AG04450 (cell line): ENCODE measurements around the gene BNIP5. TPM values are rescaled to one million over a fixed set of nuclear protein-coding genes. Genes with fewer than 3 reads are reported as not detected.

Source experiments
- CTCF ChIA-PET: fragments of 300-600, 350-600 bp; formaldehyde crosslinking; extraction: SDS; loops from one replicate; lab custom pipeline; 2022; ENCODE audit warnings: antibody characterized with exemption, inconsistent platforms; lab: Charles Lee
- POLR2A ChIA-PET: fragments of 350-600 bp; formaldehyde crosslinking; extraction: SDS; loops from one replicate; lab custom pipeline; 2021; ENCODE audit warnings: antibody characterized with exemption, inconsistent platforms; lab: Yijun Ruan, JAX
- DNase-seq: peaks from one replicate; pipeline ENCODE4 v3.0.0-alpha.2; 2011; ENCODE audit warnings: low read depth, low spot score
- H3K27ac ChIP-seq: one replicate; pipeline ENCODE4 v1.5.1; 2012; ENCODE audit warnings: low read depth, low read length, control low read depth
- H3K27me3 ChIP-seq: one replicate; pipeline ENCODE4 v1.6.0; 2012; ENCODE audit warnings: low read length; ENCODE audit not compliant: control insufficient read depth, insufficient read depth
- H3K4me3 ChIP-seq: 2 replicates; pipeline ENCODE4 v1.5.1; 2011; ENCODE audit warnings: mild to moderate bottlenecking, low read depth, low read length, control low read depth
- H3K9me3 ChIP-seq: 2 replicates; pipeline ENCODE4 v1.5.1; 2012; ENCODE audit warnings: low read length; ENCODE audit not compliant: control insufficient read depth, insufficient read depth
- polyA plus RNA-seq: library from polyadenylated mRNA; depleted of rRNA; stranded (reverse); fragments of >200 nt; gene quantifications from 2 replicates; pipeline ENCODE4 v1.2.3, GENCODE V29; 2011
- TF ChIP-seq, protein P1 (sequence below): IDR thresholded peaks from 2 replicates; pipeline ENCODE4 v1.5.1; 2011; ENCODE audit warnings: low read depth, low read length, control low read depth, inconsistent platforms

Gene BNIP5
- polyA plus RNA-seq, 1 experiment = not detected

DNA sequence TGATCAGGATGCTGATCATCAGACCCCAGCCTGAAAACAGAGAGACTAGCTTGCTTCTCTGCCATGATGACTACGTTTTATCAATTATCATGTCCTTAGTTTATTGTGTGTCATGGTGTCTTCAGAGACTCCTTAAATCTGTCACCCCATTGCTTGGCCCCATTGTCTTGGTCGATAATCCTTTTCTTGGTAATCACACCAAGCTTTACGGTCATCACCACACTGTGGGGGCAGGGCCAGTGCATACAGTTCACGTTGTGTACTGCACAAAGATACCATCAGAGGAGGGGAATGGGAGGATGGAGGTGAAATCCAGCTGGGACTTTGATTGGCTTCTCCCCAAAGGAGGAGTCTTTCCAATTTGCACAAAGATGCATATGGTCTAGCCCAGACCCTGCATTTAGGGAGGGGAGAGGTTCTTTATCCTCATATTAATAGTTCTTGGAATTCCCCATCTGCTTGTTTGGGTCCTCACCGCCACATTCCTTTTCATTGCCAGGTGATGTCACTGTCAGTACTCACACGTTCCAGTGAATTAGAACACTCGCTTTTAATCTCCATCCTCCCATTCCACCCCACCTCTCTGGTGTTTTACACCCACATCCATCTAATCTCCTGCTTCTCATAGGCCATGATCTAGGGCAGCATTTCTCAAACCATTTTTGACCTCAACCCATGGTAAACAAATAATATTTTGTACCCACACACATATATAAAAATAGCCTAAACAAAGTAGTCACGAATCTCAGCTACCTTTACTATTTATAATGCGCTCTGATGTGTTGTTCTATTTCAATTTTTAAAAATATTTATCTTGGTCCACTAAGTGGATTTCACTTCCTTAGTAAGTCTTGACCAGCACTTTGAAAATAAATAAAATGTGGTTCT, 45.1 kb upstream of the BNIP5 start:
- DNase-seq = no peak

DNA sequence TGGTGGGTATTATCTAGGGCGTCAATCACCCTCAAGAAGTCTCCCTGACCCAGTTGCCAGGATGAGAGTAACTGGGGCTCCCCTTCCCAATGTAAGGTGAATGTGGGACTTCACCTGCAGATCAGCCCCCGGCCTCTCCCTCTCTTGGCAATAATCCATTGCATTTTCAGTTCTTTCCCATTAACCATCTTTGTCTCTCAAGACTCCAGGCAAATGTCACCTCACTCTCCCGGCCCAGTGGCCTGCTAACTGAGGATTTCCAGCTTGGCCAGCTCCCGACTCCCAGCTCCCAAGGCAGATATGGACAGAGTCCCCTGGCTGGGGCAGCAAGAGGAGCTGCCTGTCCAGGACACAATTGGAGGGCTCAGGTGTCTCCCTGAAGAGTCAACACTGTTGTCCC, 43.5 kb upstream of the BNIP5 start:
- peaks cover 33% of the 10 kb centered on the region for H3K27me3 ChIP-seq
- TF ChIP-seq, protein P1, sequence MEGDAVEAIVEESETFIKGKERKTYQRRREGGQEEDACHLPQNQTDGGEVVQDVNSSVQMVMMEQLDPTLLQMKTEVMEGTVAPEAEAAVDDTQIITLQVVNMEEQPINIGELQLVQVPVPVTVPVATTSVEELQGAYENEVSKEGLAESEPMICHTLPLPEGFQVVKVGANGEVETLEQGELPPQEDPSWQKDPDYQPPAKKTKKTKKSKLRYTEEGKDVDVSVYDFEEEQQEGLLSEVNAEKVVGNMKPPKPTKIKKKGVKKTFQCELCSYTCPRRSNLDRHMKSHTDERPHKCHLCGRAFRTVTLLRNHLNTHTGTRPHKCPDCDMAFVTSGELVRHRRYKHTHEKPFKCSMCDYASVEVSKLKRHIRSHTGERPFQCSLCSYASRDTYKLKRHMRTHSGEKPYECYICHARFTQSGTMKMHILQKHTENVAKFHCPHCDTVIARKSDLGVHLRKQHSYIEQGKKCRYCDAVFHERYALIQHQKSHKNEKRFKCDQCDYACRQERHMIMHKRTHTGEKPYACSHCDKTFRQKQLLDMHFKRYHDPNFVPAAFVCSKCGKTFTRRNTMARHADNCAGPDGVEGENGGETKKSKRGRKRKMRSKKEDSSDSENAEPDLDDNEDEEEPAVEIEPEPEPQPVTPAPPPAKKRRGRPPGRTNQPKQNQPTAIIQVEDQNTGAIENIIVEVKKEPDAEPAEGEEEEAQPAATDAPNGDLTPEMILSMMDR = no peak
- ChIA-PET CTCF (no interaction called here), POLR2A (no interaction called here)
- no peak for DNase-seq
- H3K4me3 ChIP-seq = no peak overlapping the region
- no peaks in the 10 kb centered on the region for H3K9me3 ChIP-seq
- H3K27ac ChIP-seq = no peak overlapping the region

More for the DNA sequence above, 45.1 kb upstream of the BNIP5 start:
- Histone ChIP-seq H3K27ac (no peak overlapping the region), H3K27me3 (peaks cover 32% of the 10 kb centered on the region), H3K9me3 (no peaks in the 10 kb centered on the region), H3K4me3 (no peak overlapping the region)
- POLR2A ChIA-PET = interaction anchor here (0.6 kb wide), 1 partner anchor 520 kb away, joined by 5 read pairs; no protein-coding TSS in a partner anchor
- CTCF ChIA-PET = interaction anchor here (0.5 to 0.7 kb wide), 2 partner anchors 36 to 378 kb away, joined by 3 to 4 read pairs; no protein-coding TSS in a partner anchor
- TF ChIP-seq, protein P1 = no peak

DNA sequence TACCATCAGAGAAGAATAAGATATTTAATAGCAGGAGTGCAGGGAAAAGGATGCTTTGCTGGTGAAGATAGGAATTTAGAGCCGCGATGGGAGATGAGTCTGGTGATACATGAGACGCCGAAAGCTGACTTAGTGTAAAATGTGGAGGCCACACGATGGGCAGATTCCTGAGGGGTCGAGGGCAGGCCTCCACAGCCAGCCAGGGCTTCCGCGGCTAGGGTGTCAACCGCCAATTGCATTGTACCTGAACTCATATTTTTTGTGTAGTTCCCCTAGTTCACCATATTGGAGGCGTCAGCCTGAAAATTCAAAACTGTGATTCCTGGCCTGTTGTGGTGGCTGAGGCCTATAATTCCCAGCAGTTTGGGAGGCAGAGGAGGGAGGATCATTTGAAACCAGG, 42.2 kb upstream of the BNIP5 start:
- no peak overlapping the region for H3K27ac ChIP-seq
- POLR2A ChIA-PET = no interaction called here
- H3K9me3 ChIP-seq = no peaks in the 10 kb centered on the region
- no peak overlapping the region for H3K4me3 ChIP-seq
- CTCF ChIA-PET = no interaction called here
- TF ChIP-seq, protein P1 = no peak
- no peak for DNase-seq
- H3K27me3 ChIP-seq = peaks cover 39% of the 10 kb centered on the region

DNA sequence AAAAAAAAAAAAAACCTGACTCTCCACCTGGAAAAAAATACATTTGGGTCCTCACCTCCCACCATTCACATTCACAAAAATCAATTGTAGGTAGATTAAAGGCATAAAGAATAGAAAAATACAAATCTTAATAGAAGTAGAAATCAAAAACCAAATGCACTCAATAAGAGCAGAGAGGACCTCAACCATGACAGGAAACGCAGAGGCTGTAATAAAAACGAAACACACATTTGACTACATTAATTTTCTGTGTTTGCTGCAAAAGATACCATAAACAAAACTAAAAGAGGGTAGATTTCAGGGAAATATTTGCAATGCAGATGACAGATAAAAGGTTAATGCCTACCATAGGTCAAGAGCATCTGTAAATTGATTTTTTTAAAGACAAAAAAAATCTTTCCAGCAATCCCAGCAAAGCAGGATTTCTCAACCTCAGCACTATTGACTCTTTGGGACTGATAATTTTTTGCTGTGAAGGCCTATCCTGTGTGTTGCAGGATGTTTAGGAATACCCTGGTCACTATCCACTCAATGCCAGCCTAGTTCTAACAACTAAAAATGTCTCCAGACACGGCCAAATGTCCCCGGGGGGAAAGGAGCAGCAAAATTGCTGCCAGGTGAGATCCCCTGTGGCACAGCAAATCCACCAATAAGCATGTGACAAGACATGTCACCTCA, 41.7 kb upstream of the BNIP5 start:
- no peaks in the 10 kb centered on the region for H3K9me3 ChIP-seq
- TF ChIP-seq, protein P1 = no peak
- DNase-seq = no peak
- peaks cover 44% of the 10 kb centered on the region for H3K27me3 ChIP-seq
- no peak overlapping the region for H3K27ac ChIP-seq
- H3K4me3 ChIP-seq = no peak overlapping the region
- ChIA-PET POLR2A (no interaction called here), CTCF (no interaction called here)

DNA sequence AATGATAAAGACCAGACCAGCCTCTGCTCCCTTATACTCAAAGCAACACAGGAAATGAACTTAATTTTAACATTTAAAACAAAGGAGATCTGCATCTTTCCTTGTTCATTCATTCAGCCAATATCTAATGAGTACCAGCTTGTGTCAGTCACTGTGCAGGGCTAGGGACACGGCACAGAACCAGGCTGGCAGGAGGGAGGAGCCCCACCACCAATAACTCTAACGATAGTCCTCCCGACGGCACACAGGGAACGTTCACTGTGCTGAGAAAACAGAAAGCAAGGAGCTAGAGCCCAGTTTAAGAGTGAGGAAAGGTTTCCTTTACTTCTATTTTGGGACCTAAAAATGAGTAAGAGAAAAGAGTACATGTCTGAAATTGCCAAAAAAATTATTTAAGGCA, 40.9 kb upstream of the BNIP5 start:
- Histone ChIP-seq H3K4me3 (no peak overlapping the region), H3K27me3 (peaks cover 46% of the 10 kb centered on the region), H3K27ac (no peak overlapping the region), H3K9me3 (no peaks in the 10 kb centered on the region)
- no peak for DNase-seq
- ChIA-PET CTCF (no interaction called here), POLR2A (no interaction called here)
- TF ChIP-seq, protein P1 = no peak
